Astrocyte of the spinal cord (primary cell): ENCODE measurements around the gene SH3RF3.

Source experiments
- DNase-seq: peaks from one replicate; pipeline ENCODE4 v3.0.0; 2011; ENCODE audit warnings: low read depth, low spot score
- H3K4me3 ChIP-seq: 2 replicates; pipeline ENCODE4 v1.5.1; 2011; ENCODE audit warnings: low read depth, mild to moderate bottlenecking, low read length, moderate library complexity
- in situ Hi-C: cut with HindIII; loops from 2 replicates; pipeline ENCODE4 v1.10.0; 2017; ENCODE audit warnings: low sequenced_read_pairs
- TF ChIP-seq, protein P1 (sequence below): IDR thresholded peaks from 2 replicates; pipeline ENCODE4 v1.5.1; 2012; ENCODE audit warnings: low read depth, mild to moderate bottlenecking, low read length, inconsistent platforms

Gene SH3RF3

DNA sequence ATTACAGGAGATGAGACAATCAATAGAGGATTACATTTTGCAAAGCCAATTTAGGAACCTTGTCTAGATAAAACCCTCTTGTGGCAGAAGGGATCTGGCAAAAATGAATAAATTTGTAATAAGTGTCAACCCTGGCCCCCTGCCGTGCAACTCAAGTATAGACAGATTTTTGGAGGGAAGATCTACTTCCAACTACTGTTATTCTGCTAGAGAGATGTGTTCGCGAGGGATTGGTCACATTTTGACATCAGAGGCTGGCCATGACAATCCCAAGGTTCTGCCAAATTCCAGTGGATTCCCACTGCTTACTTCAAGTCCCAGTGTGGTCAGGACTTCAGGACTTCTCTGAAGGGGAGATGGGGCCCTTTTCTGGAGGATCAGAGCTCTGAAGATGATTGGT, 192.6 kb downstream of the SH3RF3 start:
- no peak overlapping the region for H3K4me3 ChIP-seq
- DNase-seq = no peak
- in situ Hi-C loops = no loop called here
- TF ChIP-seq, protein P1, sequence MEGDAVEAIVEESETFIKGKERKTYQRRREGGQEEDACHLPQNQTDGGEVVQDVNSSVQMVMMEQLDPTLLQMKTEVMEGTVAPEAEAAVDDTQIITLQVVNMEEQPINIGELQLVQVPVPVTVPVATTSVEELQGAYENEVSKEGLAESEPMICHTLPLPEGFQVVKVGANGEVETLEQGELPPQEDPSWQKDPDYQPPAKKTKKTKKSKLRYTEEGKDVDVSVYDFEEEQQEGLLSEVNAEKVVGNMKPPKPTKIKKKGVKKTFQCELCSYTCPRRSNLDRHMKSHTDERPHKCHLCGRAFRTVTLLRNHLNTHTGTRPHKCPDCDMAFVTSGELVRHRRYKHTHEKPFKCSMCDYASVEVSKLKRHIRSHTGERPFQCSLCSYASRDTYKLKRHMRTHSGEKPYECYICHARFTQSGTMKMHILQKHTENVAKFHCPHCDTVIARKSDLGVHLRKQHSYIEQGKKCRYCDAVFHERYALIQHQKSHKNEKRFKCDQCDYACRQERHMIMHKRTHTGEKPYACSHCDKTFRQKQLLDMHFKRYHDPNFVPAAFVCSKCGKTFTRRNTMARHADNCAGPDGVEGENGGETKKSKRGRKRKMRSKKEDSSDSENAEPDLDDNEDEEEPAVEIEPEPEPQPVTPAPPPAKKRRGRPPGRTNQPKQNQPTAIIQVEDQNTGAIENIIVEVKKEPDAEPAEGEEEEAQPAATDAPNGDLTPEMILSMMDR = no peak

DNA sequence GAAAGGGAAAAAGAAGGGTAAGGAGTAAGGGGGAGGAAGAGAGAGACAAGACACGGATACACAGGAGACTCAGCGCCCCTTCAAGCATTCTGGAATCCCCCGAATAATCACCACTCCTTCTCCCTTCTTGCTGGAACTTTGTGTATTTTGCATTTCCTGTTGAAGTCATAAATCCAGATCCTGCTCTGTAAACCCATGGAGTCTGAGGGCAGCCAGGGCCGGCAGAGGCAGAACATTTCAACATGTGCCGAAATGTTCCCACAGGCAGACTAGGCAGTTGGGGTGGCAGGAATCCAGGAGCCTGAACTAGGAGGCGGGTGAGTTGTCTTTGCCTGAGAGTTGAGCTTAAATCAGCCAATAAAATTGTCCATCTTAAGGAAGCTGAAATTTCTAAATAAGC, 193.1 kb downstream of the SH3RF3 start:
- no peak overlapping the region for H3K4me3 ChIP-seq
- DNase-seq = peak; percentile 95
- TF ChIP-seq, protein P1 = no peak
- in situ Hi-C loops = no loop called here

DNA sequence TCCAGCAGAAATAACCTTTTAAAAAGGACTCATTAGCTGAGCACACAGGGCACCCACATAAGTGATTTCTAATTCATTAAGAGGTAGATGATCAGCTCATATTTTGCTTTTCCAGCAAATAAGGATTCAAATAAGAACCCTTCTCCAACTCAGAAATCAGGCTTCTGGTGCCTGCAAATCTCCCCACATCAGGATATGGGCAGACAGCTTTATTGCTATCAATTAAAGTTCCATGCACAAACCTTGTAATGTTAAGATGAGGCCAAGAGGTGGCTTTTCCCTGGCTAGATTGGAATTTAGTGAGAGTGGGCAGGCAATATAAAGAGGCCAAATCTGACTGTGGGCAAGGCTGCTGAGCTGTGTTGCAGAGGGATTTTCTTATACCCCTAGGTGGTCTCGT, 193.6 kb downstream of the SH3RF3 start:
- H3K4me3 ChIP-seq = no peak overlapping the region
- TF ChIP-seq, protein P1 = no peak
- DNase-seq = no peak
- in situ Hi-C loops = no loop called here

DNA sequence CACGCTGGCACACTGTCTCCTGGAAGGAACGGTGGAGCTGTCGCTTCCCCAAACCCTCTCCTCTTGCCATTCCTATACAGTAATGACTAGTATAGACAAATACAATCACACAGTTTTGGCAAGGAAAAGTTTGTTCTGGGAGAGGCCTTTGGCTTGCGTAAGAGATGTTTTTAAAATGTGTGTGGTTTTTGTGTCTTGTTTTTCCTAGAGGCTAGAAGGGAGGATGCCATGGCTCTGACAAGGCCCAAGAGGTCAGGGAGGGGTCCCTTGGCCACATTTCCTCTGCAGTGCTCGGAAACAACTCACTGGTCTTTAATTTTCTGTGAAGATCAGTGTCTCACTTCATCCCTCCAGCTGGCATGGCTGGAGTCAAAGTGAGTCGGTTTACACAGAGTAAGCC, 195.9 kb downstream of the SH3RF3 start:
- peak; percentile 99 for DNase-seq
- no peak overlapping the region for H3K4me3 ChIP-seq
- in situ Hi-C loops = no loop called here
- TF ChIP-seq, protein P1 = no peak

DNA sequence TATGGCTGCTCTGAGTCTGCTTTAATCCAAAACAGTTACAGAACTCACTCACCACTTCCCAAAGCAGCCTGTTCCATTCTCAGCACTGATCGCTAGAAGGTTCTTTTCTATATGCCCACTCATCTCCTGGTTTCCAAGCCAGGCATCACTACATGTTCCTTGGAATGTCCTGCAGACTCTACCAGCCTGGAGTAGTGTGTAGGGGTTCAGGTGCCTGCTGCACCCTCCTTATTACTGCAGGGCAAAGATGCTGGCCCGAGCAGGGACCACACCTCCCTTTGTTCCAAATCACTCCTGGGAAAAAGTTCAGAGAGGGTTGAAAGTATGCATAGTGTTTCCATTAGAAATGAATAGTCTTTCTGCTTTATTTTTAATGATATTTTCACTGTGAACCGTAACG, 196.6 kb downstream of the SH3RF3 start:
- DNase-seq = no peak
- in situ Hi-C loops = no loop called here
- TF ChIP-seq, protein P1 = no peak
- H3K4me3 ChIP-seq = no peak overlapping the region

DNA sequence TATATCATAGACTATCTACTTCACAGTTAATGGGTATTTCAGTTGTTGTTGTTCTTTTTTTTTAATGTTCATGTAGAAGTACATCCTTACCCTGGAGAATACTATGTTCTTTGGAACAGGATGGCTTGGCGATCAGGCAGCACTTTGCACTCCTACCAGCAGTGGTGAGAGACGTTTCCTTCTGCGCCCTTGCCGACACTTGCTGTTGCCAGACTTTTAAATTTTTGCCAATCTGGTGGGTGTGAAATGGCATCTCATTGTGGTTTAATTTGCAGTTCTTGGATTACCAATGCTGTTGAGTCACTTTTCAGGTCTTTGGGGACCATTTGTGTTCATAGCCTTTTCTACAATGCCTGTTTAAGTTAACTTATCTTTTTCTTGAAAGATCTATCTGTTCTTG, 197.3 kb downstream of the SH3RF3 start:
- no peak for DNase-seq
- no peak overlapping the region for H3K4me3 ChIP-seq

More for the DNA sequence above, 197.3 kb downstream of the SH3RF3 start:
- TF ChIP-seq, protein P1 = no peak
- in situ Hi-C loops = no loop called here
